NCI-H2171 (cell line): Measurements from ENCODE around the gene SAP30L.

Source experiments
- DNase-seq: peaks from one replicate; lab custom pipeline; 2025; lab: John Stamatoyannopoulos, UW

SAP30L gene

GRCh38 chr5:154421868-154422267 is 23.9 kb upstream of the SAP30L start:
- no peak for DNase-seq

- no peak for DNase-seq
These were observed 23.5 kb upstream of the SAP30L start for GRCh38 chr5:154422298-154422697.

GRCh38 chr5:154428208-154428607 is 17.6 kb upstream of the SAP30L start:
- DNase-seq, result no peak

GRCh38 chr5:154429341-154429740 is 16.5 kb upstream of the SAP30L start:
- no peak for DNase-seq

- no peak for DNase-seq
These were observed 15.3 kb upstream of the SAP30L start for GRCh38 chr5:154430466-154430865.

- DNase-seq, result no peak
These were observed 14.7 kb upstream of the SAP30L start for GRCh38 chr5:154430961-154431630.

- no peak for DNase-seq
These were observed 10.6 kb upstream of the SAP30L start for GRCh38 chr5:154435226-154435625.

- no peak for DNase-seq
These were observed 8.4 kb upstream of the SAP30L start for GRCh38 chr5:154437281-154437965.

GRCh38 chr5:154440540-154440939 is 5.3 kb upstream of the SAP30L start:
- DNase-seq, result no peak

- no peak for DNase-seq
These were observed 3.0 kb upstream of the SAP30L start for GRCh38 chr5:154442801-154443200.

- no peak for DNase-seq
These were observed 1.0 kb upstream of the SAP30L start for GRCh38 chr5:154444556-154445421.

GRCh38 chr5:154446195-154447088 is 645 bp downstream of the SAP30L start:
- DNase-seq, result no peak

- DNase-seq, result no peak
These were observed 1.4 kb downstream of the SAP30L start for GRCh38 chr5:154447089-154447725.

GRCh38 chr5:154449786-154450185 is 4.0 kb downstream of the SAP30L start:
- no peak for DNase-seq

- no peak for DNase-seq
These were observed 6.2 kb downstream of the SAP30L start for GRCh38 chr5:154451957-154452356.

GRCh38 chr5:154455585-154455984 is 9.8 kb downstream of the SAP30L start:
- DNase-seq, result no peak

GRCh38 chr5:154456540-154456939 is 10.7 kb downstream of the SAP30L start:
- no peak for DNase-seq

GRCh38 chr5:154459015-154459414 is 13.2 kb downstream of the SAP30L start:
- DNase-seq, result no peak

- DNase-seq, result no peak
These were observed 14.4 kb downstream of the SAP30L start for GRCh38 chr5:154460172-154460571.

- no peak for DNase-seq
These were observed 15.7 kb downstream of the SAP30L start for GRCh38 chr5:154461531-154461930.

- no peak for DNase-seq
These were observed 18.6 kb downstream of the SAP30L start for GRCh38 chr5:154464438-154464837.
